Peyer's patch (tissue), 4 donors: ENCODE data around the gene ZRANB2.

Experiments
- POLR2A ChIP-seq, 2 donors: fragments of 450-650 bp; IDR thresholded peaks; one replicate each; pipeline ENCODE4 v1.5.1; 2017; ENCODE audit warnings: antibody characterized with exemption in 2 of 2, mild to moderate bottlenecking in 2 of 2, moderate library complexity in 2 of 2
- TF ChIP-seq, protein P1 (sequence below), 6 experiments: fragments of 450-650 bp in 4 of 6; fragments of 200-600 bp in 2 of 6; sonication (generic) in 1 of 6; IDR thresholded peaks; one replicate each; pipeline ENCODE4 v1.5.1; 2017 to 2019; ENCODE audit warnings: antibody characterized with exemption in 6 of 6, mild to moderate bottlenecking in 3 of 6, moderate library complexity in 1 of 6

GRCh38 chr1:71019233-71019969 is 61.4 kb downstream of the ZRANB2 start:
- TF ChIP-seq, protein P1, sequence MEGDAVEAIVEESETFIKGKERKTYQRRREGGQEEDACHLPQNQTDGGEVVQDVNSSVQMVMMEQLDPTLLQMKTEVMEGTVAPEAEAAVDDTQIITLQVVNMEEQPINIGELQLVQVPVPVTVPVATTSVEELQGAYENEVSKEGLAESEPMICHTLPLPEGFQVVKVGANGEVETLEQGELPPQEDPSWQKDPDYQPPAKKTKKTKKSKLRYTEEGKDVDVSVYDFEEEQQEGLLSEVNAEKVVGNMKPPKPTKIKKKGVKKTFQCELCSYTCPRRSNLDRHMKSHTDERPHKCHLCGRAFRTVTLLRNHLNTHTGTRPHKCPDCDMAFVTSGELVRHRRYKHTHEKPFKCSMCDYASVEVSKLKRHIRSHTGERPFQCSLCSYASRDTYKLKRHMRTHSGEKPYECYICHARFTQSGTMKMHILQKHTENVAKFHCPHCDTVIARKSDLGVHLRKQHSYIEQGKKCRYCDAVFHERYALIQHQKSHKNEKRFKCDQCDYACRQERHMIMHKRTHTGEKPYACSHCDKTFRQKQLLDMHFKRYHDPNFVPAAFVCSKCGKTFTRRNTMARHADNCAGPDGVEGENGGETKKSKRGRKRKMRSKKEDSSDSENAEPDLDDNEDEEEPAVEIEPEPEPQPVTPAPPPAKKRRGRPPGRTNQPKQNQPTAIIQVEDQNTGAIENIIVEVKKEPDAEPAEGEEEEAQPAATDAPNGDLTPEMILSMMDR (IDR thresholded peaks at IDR 0.05): no peak
- TF ChIP-seq POLR2A (IDR thresholded peaks at IDR 0.05): no peak
